GM12872 (cell line): ENCODE results near the gene DUS3L.

ENCODE experiments used
- TF ChIP-seq, protein P1 (sequence below): IDR thresholded peaks from 3 replicates; pipeline ENCODE4 v1.5.1; 2011; ENCODE audit warnings: low read depth, mild to moderate bottlenecking, low read length, moderate library complexity; ENCODE audit not compliant: insufficient read depth

The DUS3L gene

DNA sequence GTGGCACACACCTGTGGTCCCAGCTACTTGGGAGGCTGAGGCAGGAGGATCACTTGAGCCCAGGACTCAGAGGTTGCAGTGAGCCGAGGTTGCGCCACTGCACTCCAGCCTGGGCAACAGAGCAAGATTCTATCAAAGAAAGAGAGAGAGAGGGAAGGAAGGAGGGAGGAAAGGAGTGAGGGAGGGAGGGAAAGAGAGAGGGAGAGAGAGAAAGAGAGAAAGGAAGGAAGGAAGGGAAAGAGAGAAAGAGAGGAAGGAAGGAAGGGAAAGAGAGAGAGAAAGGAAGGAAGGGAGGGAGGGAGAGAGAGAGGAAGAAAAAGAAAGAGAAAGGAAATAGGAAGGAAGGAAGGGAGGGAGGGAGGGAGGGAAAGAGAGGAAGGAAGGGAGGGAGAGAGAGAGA is 26.3 kb upstream of the DUS3L start:
- TF ChIP-seq, protein P1, sequence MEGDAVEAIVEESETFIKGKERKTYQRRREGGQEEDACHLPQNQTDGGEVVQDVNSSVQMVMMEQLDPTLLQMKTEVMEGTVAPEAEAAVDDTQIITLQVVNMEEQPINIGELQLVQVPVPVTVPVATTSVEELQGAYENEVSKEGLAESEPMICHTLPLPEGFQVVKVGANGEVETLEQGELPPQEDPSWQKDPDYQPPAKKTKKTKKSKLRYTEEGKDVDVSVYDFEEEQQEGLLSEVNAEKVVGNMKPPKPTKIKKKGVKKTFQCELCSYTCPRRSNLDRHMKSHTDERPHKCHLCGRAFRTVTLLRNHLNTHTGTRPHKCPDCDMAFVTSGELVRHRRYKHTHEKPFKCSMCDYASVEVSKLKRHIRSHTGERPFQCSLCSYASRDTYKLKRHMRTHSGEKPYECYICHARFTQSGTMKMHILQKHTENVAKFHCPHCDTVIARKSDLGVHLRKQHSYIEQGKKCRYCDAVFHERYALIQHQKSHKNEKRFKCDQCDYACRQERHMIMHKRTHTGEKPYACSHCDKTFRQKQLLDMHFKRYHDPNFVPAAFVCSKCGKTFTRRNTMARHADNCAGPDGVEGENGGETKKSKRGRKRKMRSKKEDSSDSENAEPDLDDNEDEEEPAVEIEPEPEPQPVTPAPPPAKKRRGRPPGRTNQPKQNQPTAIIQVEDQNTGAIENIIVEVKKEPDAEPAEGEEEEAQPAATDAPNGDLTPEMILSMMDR, result no peak

DNA sequence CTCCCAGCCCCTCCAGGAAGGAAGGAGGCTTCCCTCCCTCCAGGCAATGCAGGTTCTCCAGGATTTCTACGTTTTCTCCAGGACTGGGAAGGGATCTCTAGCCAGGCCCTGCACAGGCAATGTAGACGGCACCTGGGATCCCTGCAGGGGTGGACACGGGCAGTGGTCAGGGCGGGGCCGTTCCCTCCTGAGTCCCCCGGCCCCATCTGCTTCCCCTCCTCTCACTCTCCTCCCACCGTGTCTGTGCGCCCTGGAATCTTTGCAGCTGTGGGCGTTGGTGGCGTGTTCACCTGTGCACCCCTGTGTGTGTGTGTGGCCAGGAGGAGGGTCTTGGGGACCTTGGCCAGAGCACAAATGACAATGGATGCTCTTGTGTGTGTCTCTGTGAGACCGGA is 23.9 kb upstream of the DUS3L start:
- TF ChIP-seq, protein P1, result no peak

DNA sequence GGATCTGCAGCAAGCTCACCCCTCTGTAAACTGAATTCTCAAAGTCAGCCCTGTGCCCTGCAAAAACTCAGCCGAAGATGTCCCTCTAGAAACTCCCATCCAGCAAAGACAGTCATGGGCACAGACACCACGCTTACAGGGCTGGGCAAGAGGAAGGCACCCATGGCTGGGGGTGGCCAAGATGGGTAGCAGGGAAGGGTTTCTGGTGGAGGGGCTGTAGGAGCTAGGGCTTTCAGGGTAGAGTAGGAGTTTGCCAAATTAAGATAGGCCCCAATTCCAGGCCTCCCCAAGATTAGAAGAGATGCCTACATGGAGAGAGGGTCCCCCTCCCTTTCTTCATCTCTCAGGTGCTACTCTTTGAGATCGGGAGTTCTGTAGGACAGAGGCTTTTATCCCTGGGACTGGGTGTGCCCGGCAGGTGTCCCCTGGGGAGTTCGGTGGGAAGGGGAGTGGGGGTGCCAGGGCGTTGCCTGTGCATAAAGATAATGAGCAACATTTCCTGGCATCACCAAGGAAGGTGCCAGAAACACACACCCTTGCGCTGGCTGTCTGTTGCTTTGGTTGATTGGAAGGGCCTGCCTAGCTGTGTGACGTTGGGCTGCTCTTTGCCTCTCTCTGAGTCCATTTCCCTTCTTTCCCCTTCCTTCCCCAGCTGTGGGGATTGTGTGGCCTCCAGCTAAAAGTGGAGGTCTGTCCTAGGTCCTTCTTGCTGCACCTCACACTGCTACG is 23.3 kb upstream of the DUS3L start:
- TF ChIP-seq, protein P1, result no peak

DNA sequence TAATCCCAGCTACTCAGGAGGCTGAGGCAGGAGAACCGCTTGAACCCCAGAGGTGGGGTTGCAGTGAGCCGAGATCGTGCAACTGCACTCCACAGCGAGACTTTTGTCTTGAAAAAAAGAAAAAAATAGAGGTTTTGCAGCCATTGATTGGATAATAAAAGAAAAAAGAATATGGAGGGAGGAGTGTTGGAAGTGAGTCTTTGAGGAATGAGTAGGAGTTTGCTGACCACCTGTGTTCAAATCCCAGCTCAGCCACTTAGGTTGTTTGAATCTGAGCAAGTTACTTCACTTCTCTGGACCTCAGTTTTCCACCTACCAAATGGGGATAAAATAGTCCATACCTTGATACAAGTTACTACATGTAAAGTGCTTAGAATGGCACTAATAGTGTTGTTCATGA is 20.2 kb upstream of the DUS3L start:
- TF ChIP-seq, protein P1, result no peak

DNA sequence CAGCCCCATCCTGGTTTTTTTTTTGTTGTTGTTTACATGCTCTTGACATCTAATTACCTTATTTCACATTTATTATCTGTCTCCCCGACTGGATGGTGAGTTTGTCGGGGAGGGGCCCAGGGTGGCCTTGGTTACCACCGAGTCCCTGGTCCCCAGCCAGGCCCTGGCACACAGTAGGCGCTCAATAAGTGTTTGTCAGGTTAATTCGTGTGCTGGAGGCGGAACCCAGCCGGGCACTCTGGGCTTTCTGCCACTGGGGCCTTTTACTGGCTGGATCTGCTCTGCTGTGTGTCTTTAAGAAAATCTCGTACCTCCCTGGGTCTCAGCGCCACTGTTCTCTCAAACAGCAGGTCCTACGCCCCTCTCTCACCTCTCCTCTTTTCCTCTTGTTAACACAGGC is 18.5 kb upstream of the DUS3L start:
- TF ChIP-seq, protein P1, result no peak

DNA sequence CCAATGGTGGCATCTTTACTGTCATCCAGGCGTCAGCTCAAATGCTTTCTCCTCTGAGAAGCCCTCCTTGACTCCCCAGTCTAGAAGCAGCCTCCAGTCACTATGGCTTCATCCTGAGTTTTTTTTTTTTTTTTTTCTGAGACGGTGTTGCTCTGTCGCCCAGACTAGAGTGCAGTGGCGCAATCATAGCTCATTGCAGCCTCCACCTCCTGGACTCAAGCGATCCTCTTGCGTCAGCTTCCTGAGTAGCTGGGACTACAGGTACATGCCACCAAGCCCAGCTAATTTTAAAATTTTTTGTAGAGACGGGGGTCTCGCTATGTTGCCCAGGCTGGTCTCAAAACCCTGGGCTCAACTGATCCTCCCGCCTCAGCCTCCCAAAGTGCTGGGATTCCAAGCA is 18.1 kb upstream of the DUS3L start:
- TF ChIP-seq, protein P1, result no peak

DNA sequence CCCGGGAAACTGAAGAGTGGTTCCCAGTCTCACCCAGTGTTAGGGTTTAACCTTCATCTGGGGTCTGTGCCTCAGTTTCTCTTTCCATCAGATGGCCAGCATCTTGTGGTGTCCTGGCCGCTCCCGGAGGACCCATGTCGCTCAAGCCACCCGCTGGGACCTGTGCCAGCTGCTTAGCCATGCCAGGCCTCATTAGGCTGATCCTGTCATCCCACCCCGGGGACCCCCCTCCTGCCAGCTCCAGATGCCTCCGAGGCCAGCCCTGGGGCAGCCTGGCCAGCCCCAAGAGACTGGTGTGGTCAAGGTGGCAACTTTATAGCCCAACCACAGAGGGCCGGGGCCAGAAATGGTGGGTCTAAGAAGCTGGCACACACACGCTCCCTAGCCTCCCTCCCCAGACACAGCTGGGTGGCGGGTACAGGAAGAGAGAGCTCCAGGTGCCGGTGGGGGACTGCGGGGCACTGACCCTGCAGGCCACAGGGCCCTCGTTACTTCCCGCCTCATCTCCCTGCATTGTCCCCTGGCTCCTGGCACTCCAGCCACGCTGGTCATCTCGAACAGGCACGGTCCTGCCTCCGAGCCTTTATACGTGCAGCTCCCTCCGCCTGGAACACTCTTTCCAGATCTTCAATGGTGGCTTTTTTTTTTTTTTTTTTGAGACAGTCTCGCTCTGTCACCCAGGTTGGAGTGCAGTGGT is 17.3 kb upstream of the DUS3L start:
- TF ChIP-seq, protein P1, result no peak
